Endometrial microvascular endothelial cells (primary cell): ENCODE results near the gene SEC31B. TPM values are rescaled to one million over a fixed set of nuclear protein-coding genes. Genes with fewer than 3 reads are reported as not detected.

Source experiments
- in situ Hi-C: cut with HindIII; loops from 2 replicates; pipeline ENCODE4 v1.10.0; 2017; ENCODE audit warnings: low sequenced_read_pairs, low pct_unique_long_range_greater_than_20kb; ENCODE audit errors: inconsistent ontology term
- total RNA-seq: library from RNA; depleted of rRNA; stranded (reverse); fragments of >200 nt; gene quantifications from one replicate; pipeline ENCODE4 v1.2.3, GENCODE V29; 2015; ENCODE audit errors: inconsistent ontology term

Gene SEC31B
- total RNA-seq, 1 donor from 2014 or later = 0.93 TPM

GRCh38 chr10:100534726-100535125 is 15.1 kb upstream of the SEC31B start:
- in situ Hi-C loops = no loop called here

- in situ Hi-C loops = no loop called here
Measured at GRCh38 chr10:100531761-100532160, 12.1 kb upstream of the SEC31B start.

- in situ Hi-C loops = no loop called here
Measured at GRCh38 chr10:100529475-100530298, 10.0 kb upstream of the SEC31B start, which contains the start of gene NDUFB8. Gene NDUFB8 (minus strand): TSS chr10:100529871. CDS start chr10:100529851, 20 bp downstream.

GRCh38 chr10:100528921-100529474 is 9.3 kb upstream of the SEC31B start:
- in situ Hi-C loops = no loop called here

GRCh38 chr10:100528123-100528886 is 8.6 kb upstream of the SEC31B start:
- in situ Hi-C loops = no loop called here

GRCh38 chr10:100524638-100525037 is 5.0 kb upstream of the SEC31B start:
- in situ Hi-C loops = no loop called here

- in situ Hi-C loops = no loop called here
Measured at GRCh38 chr10:100524206-100524605, 4.5 kb upstream of the SEC31B start.

GRCh38 chr10:100522945-100523344 is 3.3 kb upstream of the SEC31B start:
- in situ Hi-C loops = no loop called here

GRCh38 chr10:100522107-100522801 is 2.6 kb upstream of the SEC31B start:
- in situ Hi-C loops = no loop called here

GRCh38 chr10:100520811-100521210 is 1.1 kb upstream of the SEC31B start:
- in situ Hi-C loops = no loop called here

- in situ Hi-C loops = no loop called here
Measured at GRCh38 chr10:100518761-100519241, 860 bp downstream of the SEC31B start.

- in situ Hi-C loops = no loop called here
Measured at GRCh38 chr10:100516847-100517246, 2.8 kb downstream of the SEC31B start.

- in situ Hi-C loops = no loop called here
Measured at GRCh38 chr10:100515612-100516011, 4.0 kb downstream of the SEC31B start.

GRCh38 chr10:100510533-100511308 is 8.9 kb downstream of the SEC31B start:
- in situ Hi-C loops = no loop called here

GRCh38 chr10:100509241-100509840 is 10.3 kb downstream of the SEC31B start:
- in situ Hi-C loops = no loop called here

GRCh38 chr10:100508691-100509150 is 10.9 kb downstream of the SEC31B start:
- in situ Hi-C loops = no loop called here

GRCh38 chr10:100508266-100508665 is 11.4 kb downstream of the SEC31B start:
- in situ Hi-C loops = no loop called here

- in situ Hi-C loops = no loop called here
Measured at GRCh38 chr10:100507357-100507732, 12.3 kb downstream of the SEC31B start.
